Hepatocyte (in vitro differentiated cells): ENCODE data around the gene PDZD7. TPM values are rescaled to one million over a fixed set of nuclear protein-coding genes. Genes with fewer than 3 reads are reported as not detected.

Experiments
- DNase-seq: peaks from one replicate; pipeline ENCODE4 v3.0.0-alpha.2; 2016; ENCODE audit warnings: low spot score
- H2AFZ ChIP-seq: fragments of 200-600 bp; sonication (generic); 2 replicates; pipeline ENCODE4 v1.6.0; 2016; ENCODE audit warnings: antibody characterized with exemption, mild to moderate bottlenecking
- H3K27ac ChIP-seq: fragments of 200-600 bp; sonication (generic); 2 replicates; pipeline ENCODE4 v1.5.1; 2016; ENCODE audit warnings: mild to moderate bottlenecking
- H3K27me3 ChIP-seq: fragments of 200-600 bp; sonication (generic); 2 replicates; pipeline ENCODE4 v1.6.1; 2016
- H3K36me3 ChIP-seq: fragments of 200-600 bp; sonication (generic); replicated peaks from 2 replicates; pipeline ENCODE4 v1.5.1; 2016; ENCODE audit warnings: low read depth; ENCODE audit not compliant: insufficient read depth
- H3K4me1 ChIP-seq: fragments of 200-600 bp; sonication (generic); 2 replicates; pipeline ENCODE4 v1.5.1; 2016; ENCODE audit warnings: mild to moderate bottlenecking, moderate library complexity; ENCODE audit not compliant: insufficient read depth
- H3K4me2 ChIP-seq: fragments of 200-600 bp; sonication (generic); 2 replicates; pipeline ENCODE4 v1.6.0; 2016
- H3K4me3 ChIP-seq: fragments of 200-600 bp; sonication (generic); 2 replicates; pipeline ENCODE4 v1.5.1; 2016; ENCODE audit warnings: mild to moderate bottlenecking
- H3K79me2 ChIP-seq: fragments of 200-600 bp; sonication (generic); 2 replicates; pipeline ENCODE4 v1.6.0; 2017; ENCODE audit warnings: mild to moderate bottlenecking
- H3K9me2 ChIP-seq: fragments of 200-600 bp; sonication (generic); replicated peaks from 2 replicates; pipeline ENCODE4 v1.6.0; 2017; ENCODE audit warnings: mild to moderate bottlenecking; ENCODE audit not compliant: insufficient read depth
- H3K9me3 ChIP-seq: fragments of 200-600 bp; sonication (generic); 2 replicates; pipeline ENCODE4 v1.5.1; 2016; ENCODE audit warnings: low read depth, mild to moderate bottlenecking
- H4K20me1 ChIP-seq: fragments of 200-600 bp; sonication (generic); 2 replicates; pipeline ENCODE4 v1.6.0; 2016; ENCODE audit warnings: mild to moderate bottlenecking; ENCODE audit not compliant: insufficient read depth, poor library complexity, severe bottlenecking
- EZH2 ChIP-seq: fragments of 200-600 bp; sonication (generic); IDR thresholded peaks from 2 replicates; pipeline ENCODE4 v1.6.1; 2016; ENCODE audit warnings: antibody characterized with exemption, mild to moderate bottlenecking, borderline replicate concordance
- EZH2phosphoT487 ChIP-seq: fragments of 200-600 bp; sonication (generic); IDR thresholded peaks from one replicate; pipeline ENCODE4 v1.6.1; 2018; ENCODE audit warnings: antibody characterized with exemption, mild to moderate bottlenecking, low read depth, moderate library complexity; ENCODE audit not compliant: unreplicated experiment, severe bottlenecking
- WGBS: methylation state at CpG from one replicate; pipeline ENCODE4 v1.1.6; 2016; ENCODE audit warnings: low lambda C conversion rate; ENCODE audit errors: missing lambda C conversion rate; 5-methylcytosine and 5-hydroxymethylcytosine counted together
- polyA plus RNA-seq: library from polyadenylated mRNA; unstranded; fragments of >200 nt; fragmentation: Nextera tagmentation; extraction: Ambion mirVana; gene quantifications from 2 replicates; pipeline ENCODE4 v1.2.1, GENCODE V29; 2016
- total RNA-seq: library from RNA; depleted of rRNA; stranded (reverse); fragments of >200 nt; gene quantifications from 2 replicates; pipeline ENCODE4 v1.2.3, GENCODE V29; 2014
- TF ChIP-seq, protein P1 (sequence below): fragments of 200-600 bp; sonication (generic); IDR thresholded peaks from 2 replicates; pipeline ENCODE4 v1.5.1; 2016; ENCODE audit warnings: antibody characterized with exemption, mild to moderate bottlenecking; ENCODE audit not compliant: poor library complexity

The PDZD7 gene
- total and polyA plus RNA-seq, 2 experiments from 2014 or later: 6.0 to 8.4 TPM

DNA sequence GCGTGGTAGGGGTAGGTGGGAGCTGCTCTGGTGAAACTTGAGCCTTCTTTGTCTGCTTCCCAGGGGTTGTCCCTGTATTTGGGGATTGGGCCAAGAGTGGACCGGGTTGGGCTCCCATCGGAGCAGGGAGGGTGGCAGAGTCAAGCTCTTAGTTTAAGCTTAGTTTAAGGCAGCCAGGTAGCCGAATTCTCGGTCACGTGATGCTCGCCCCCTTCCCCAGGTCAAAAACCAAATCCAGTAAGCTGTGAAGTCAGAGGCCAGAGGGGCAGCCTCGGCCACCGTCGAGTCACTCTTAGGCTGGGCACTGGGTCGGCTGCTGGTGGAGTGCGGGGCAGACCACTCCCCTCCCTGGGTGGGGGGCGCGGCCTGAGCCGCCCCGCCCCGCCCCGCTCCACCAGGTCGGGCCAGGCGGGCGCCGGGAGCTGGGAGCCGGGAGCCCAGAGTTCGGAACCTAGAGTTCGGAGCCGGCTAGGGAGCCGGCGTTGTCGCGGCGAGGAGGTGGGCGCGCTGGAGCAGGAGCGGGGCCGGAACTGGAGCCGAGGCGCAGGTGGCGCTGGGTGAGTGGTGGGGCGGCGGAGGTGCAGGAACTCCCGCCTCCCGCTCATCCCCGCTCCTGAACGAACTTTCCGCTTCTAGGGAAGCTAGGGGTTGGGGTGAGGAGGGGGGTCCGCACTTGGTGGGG lies 34.1 kb downstream of the PDZD7 start:
- Histone ChIP-seq H3K9me3 (no peaks in the 10 kb centered on the region), H3K27me3 (no peaks in the 10 kb centered on the region), H3K79me2 (peaks cover 20% of the 10 kb centered on the region), H3K9me2 (no peaks in the 10 kb centered on the region), H2AFZ (peak overlapping the region; percentile 80), H3K4me3 (peak overlapping the region; percentile 92), H3K36me3 (no peaks in the 10 kb centered on the region), H3K27ac (peak overlapping the region; percentile 99), H3K4me2 (peak overlapping the region; percentile 95), H3K4me1 (peaks cover 31% of the 10 kb centered on the region), H4K20me1 (peaks cover 3% of the 10 kb centered on the region)
- 7% methylated on average over 30 of the region's 46 CpGs for WGBS
- DNase-seq: peak; percentile 70
- TF ChIP-seq EZH2 (no peak), EZH2phosphoT487 (no peak)
- TF ChIP-seq, protein P1, sequence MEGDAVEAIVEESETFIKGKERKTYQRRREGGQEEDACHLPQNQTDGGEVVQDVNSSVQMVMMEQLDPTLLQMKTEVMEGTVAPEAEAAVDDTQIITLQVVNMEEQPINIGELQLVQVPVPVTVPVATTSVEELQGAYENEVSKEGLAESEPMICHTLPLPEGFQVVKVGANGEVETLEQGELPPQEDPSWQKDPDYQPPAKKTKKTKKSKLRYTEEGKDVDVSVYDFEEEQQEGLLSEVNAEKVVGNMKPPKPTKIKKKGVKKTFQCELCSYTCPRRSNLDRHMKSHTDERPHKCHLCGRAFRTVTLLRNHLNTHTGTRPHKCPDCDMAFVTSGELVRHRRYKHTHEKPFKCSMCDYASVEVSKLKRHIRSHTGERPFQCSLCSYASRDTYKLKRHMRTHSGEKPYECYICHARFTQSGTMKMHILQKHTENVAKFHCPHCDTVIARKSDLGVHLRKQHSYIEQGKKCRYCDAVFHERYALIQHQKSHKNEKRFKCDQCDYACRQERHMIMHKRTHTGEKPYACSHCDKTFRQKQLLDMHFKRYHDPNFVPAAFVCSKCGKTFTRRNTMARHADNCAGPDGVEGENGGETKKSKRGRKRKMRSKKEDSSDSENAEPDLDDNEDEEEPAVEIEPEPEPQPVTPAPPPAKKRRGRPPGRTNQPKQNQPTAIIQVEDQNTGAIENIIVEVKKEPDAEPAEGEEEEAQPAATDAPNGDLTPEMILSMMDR: no peak

GRCh38 chr10:100995181-100995580 lies 35.7 kb downstream of the PDZD7 start:
- Histone ChIP-seq H3K27ac (peak overlapping the region; percentile 99), H3K27me3 (no peaks in the 10 kb centered on the region), H2AFZ (no peak overlapping the region), H3K79me2 (peaks cover 5% of the 10 kb centered on the region), H3K4me1 (peaks cover 21% of the 10 kb centered on the region), H3K36me3 (no peaks in the 10 kb centered on the region), H3K4me3 (no peak overlapping the region), H3K4me2 (no peak overlapping the region), H3K9me3 (no peaks in the 10 kb centered on the region), H3K9me2 (no peaks in the 10 kb centered on the region), H4K20me1 (no peaks in the 10 kb centered on the region)
- 46% methylated on average over 5 of the region's 6 CpGs for WGBS
- TF ChIP-seq, protein P1: no peak
- TF ChIP-seq EZH2phosphoT487 (no peak), EZH2 (no peak)
- peak; percentile 59 for DNase-seq

- Histone ChIP-seq H3K27ac (peak overlapping the region; percentile 99), H3K9me2 (no peaks in the 10 kb centered on the region), H3K4me1 (peaks cover 21% of the 10 kb centered on the region), H3K9me3 (no peaks in the 10 kb centered on the region), H3K27me3 (no peaks in the 10 kb centered on the region), H3K36me3 (no peaks in the 10 kb centered on the region), H2AFZ (no peak overlapping the region), H4K20me1 (no peaks in the 10 kb centered on the region), H3K4me2 (no peak overlapping the region), H3K4me3 (no peak overlapping the region), H3K79me2 (peaks cover 7% of the 10 kb centered on the region)
- 50% methylated on average over 10 of the region's 10 CpGs for WGBS
- DNase-seq: peak; percentile 66
- TF ChIP-seq EZH2phosphoT487 (no peak), EZH2 (no peak)
- TF ChIP-seq, protein P1: peak; percentile 83
Measured at GRCh38 chr10:100993986-100994708, 36.8 kb downstream of the PDZD7 start.
